Activated B cell treated with CpG ODN at 0.5 μM for 24 hours (primary cell): ENCODE data around the gene KYNU. TPM values are rescaled to one million over a fixed set of nuclear protein-coding genes. Genes with fewer than 3 reads are reported as not detected.
"Not testable (repeated sequence)": the region's sequence is repeated elsewhere in the genome, so short reads cannot be mapped to it uniquely, and the experiment has no call there.

Experiments
- ATAC-seq: fragments of 200-7000 bp; cut with Tn5 transposase; one replicate; pipeline ENCODE4 v1.10.0; 2021; ENCODE audit warnings: low read depth, mild to moderate bottlenecking, moderate library complexity
- CTCF ChIA-PET: fragments of 350-600 bp; sonication (Branson Sonifier 250); formaldehyde crosslinking; loops from one replicate; lab custom pipeline; 2021; ENCODE audit warnings: antibody characterized with exemption; lab: Charles Lee
- POLR2A ChIA-PET: fragments of 350-600 bp; sonication (Branson Sonifier 250); formaldehyde crosslinking; loops from one replicate; lab custom pipeline; 2021; ENCODE audit warnings: antibody characterized with exemption; lab: Charles Lee
- DNase-seq: peaks from one replicate; pipeline ENCODE4 v3.0.0; 2022
- H3K27ac Mint-ChIP-seq: one replicate; pipeline ENCODE4 v1.8.0; 2020; ENCODE audit warnings: mixed read lengths
- H3K27me3 Mint-ChIP-seq: one replicate; pipeline ENCODE4 v1.8.0; 2021; ENCODE audit warnings: mixed read lengths
- H3K36me3 Mint-ChIP-seq: one replicate; pipeline ENCODE4 v1.8.0; 2021; ENCODE audit warnings: low read depth, mixed read lengths
- H3K4me1 Mint-ChIP-seq: one replicate; pipeline ENCODE4 v1.8.0; 2021; ENCODE audit warnings: mixed read lengths
- H3K4me3 Mint-ChIP-seq: one replicate; pipeline ENCODE4 v1.8.0; 2020; ENCODE audit warnings: mild to moderate bottlenecking, mixed read lengths
- H3K9me3 Mint-ChIP-seq: one replicate; pipeline ENCODE4 v1.8.0; 2020; ENCODE audit warnings: mixed read lengths
- intact Hi-C: fragments of 100-400 bp; cut with micrococcal nuclease; formaldehyde crosslinking; loops from one replicate; pipeline ENCODE4 v1.15.1; 2024
- total RNA-seq: library from RNA; stranded (reverse); gene quantifications from 2 replicates; pipeline ENCODE4 v1.2.3, GENCODE V29; 2022
- TF ChIP-seq, protein P1 (sequence below): fragments of 200-600 bp; IDR thresholded peaks from one replicate; pipeline ENCODE4 v1.8.0; 2022; ENCODE audit warnings: antibody characterized with exemption, mild to moderate bottlenecking

KYNU gene
- total RNA-seq, 1 donor from 2014 or later = 43.8 TPM

DNA sequence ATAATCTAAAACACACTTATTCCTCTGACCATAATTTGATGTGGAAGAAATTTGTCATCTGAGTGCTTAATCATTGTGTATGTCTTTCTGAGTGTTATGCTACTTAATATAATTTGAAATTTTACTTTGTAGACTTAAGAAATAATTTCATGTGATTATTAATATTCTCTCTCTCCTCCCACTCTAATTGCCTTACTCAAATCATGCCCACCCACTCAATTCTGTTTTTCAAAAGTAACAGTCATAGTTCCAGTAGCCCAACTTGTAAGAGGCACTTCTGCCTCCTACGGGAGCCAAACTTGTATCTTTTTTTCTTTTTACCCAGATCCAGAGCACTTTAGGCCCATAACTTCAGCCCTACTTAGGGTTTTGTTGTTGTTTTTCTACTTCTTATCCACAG, 18.5 kb upstream of the KYNU start:
- Mint-ChIP-seq H3K27ac (peak overlapping the region; percentile 42), H3K9me3 (no peaks in the 10 kb centered on the region), H3K4me3 (no peak overlapping the region), H3K36me3 (no peaks in the 10 kb centered on the region), H3K27me3 (no peaks in the 10 kb centered on the region), H3K4me1 (peaks cover 6% of the 10 kb centered on the region)
- TF ChIP-seq, protein P1, sequence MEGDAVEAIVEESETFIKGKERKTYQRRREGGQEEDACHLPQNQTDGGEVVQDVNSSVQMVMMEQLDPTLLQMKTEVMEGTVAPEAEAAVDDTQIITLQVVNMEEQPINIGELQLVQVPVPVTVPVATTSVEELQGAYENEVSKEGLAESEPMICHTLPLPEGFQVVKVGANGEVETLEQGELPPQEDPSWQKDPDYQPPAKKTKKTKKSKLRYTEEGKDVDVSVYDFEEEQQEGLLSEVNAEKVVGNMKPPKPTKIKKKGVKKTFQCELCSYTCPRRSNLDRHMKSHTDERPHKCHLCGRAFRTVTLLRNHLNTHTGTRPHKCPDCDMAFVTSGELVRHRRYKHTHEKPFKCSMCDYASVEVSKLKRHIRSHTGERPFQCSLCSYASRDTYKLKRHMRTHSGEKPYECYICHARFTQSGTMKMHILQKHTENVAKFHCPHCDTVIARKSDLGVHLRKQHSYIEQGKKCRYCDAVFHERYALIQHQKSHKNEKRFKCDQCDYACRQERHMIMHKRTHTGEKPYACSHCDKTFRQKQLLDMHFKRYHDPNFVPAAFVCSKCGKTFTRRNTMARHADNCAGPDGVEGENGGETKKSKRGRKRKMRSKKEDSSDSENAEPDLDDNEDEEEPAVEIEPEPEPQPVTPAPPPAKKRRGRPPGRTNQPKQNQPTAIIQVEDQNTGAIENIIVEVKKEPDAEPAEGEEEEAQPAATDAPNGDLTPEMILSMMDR = no peak
- ChIA-PET CTCF (no interaction called here), POLR2A (no interaction called here)
- intact Hi-C loops = no loop called here
- no peak for DNase-seq
- ATAC-seq = no peak

DNA sequence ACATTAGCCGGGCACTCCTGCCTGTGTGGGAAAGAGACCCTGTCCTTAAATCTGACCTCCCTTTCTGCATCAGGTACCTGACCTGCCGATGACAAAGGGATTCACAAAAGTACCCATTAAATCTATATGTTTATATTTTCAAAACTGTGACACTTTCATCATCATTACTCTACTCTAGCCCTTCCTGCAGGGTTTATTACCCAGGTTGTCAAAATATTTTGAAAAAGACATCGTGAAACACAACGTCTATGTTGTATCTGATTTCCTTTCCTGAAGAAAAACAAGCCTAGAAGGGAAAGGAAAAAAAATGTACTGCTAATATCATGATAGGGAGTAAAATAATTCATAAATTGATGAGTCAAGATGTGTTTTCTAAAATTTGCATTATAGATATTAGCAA, 15.2 kb upstream of the KYNU start:
- Mint-ChIP-seq H3K27ac (no peak overlapping the region), H3K4me3 (no peak overlapping the region), H3K27me3 (no peaks in the 10 kb centered on the region), H3K9me3 (no peaks in the 10 kb centered on the region), H3K36me3 (no peaks in the 10 kb centered on the region), H3K4me1 (peaks cover 28% of the 10 kb centered on the region)
- ChIA-PET CTCF (no interaction called here), POLR2A (no interaction called here)
- DNase-seq = no peak
- TF ChIP-seq, protein P1 = no peak
- intact Hi-C loops = no loop called here
- no peak for ATAC-seq

DNA sequence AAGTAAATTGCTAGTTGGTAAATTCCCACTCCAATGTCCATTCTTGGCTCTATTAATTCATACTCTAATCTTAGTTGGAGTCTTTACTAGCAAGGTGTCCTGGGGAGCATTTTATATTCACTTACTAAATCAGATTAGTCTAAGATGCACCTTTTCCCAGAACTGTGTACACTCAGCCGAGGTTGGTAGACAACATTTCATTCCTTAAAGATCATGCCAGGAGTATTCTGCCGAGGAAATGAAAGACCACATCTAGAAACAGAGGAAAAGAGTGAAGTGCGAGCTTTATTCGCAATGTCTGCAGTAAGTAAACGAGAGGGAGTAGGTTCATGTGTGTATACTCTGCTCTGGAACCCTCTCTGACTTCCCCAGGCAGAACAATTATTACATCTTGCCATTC, 14.6 kb upstream of the KYNU start:
- DNase-seq (no peak), ATAC-seq (no peak)
- H3K4me3 Mint-ChIP-seq = no peak overlapping the region
- H3K27me3 Mint-ChIP-seq = no peaks in the 10 kb centered on the region
- no peaks in the 10 kb centered on the region for H3K9me3 Mint-ChIP-seq
- no peak overlapping the region for H3K27ac Mint-ChIP-seq
- no peaks in the 10 kb centered on the region for H3K36me3 Mint-ChIP-seq
- POLR2A ChIA-PET = no interaction called here
- intact Hi-C loops = no loop called here
- CTCF ChIA-PET = interaction anchor here (0.9 kb wide), 1 partner anchor 17 kb away, joined by 3 read pairs; no protein-coding TSS in a partner anchor
- peaks cover 33% of the 10 kb centered on the region for H3K4me1 Mint-ChIP-seq
- TF ChIP-seq, protein P1 = no peak

DNA sequence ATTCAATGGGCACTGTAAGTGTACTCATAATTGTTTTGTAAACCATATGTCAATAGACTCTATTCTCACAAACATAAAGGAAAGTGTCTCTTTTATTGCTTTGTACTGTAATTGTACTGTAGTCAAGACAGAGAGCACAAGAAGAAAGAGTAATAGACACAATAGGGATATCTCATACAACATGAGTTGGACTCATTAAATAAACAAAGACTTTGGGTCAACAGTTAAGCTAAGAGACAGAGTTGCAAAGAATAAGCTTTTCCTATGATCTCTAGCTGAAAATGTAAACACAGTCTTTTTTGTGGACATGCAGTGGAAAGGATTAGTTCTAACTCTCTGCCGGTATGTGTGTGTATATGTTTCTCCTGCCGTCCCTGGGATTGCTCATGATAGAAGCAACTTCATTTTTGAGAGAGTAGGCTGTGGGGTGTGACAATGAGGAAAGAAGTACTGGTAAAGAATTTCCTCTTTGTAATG, 13.9 kb upstream of the KYNU start:
- no peaks in the 10 kb centered on the region for H3K27me3 Mint-ChIP-seq
- TF ChIP-seq, protein P1 = no peak
- H3K9me3 Mint-ChIP-seq = no peaks in the 10 kb centered on the region
- H3K36me3 Mint-ChIP-seq = no peaks in the 10 kb centered on the region
- no peak for DNase-seq
- ATAC-seq = no peak
- ChIA-PET CTCF (interaction anchor here (0.9 kb wide), 1 partner anchor 17 kb away, joined by 3 read pairs; no protein-coding TSS in a partner anchor), POLR2A (no interaction called here)
- H3K4me3 Mint-ChIP-seq = no peak overlapping the region
- peaks cover 39% of the 10 kb centered on the region for H3K4me1 Mint-ChIP-seq
- H3K27ac Mint-ChIP-seq = no peak overlapping the region
- intact Hi-C loops = no loop called here

DNA sequence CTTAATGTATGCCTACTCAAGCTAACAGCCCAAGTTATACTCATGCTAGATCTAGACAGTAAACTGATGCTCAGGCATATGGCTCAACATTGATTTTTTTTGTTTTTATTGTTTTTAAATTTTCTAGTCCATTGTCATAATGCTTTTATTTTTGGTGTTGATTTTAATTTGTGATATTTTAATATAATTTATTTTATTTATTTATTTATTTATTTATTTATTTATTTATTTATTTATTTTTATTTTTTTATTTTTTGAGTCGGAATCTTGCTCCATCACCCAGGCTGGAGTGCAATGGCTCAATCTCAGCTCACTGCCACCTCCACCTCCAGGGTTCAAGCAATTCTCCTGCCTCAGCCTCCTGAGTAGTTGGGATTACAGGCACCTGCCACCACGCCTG, 12.9 kb upstream of the KYNU start:
- H3K27ac Mint-ChIP-seq, DNase-seq, CTCF ChIA-PET, H3K36me3 Mint-ChIP-seq, H3K27me3 Mint-ChIP-seq, ATAC-seq, intact Hi-C loops, H3K9me3 Mint-ChIP-seq, H3K4me3 Mint-ChIP-seq: not testable (repeated sequence)
- POLR2A ChIA-PET = interaction anchor here (2.2 kb wide), 1 partner anchor 15 kb away, joined by 12 read pairs; no protein-coding TSS in a partner anchor
- peaks cover 46% of the 10 kb centered on the region for H3K4me1 Mint-ChIP-seq
